IMR-90 (cell line): ENCODE results near the gene CEP72. TPM values are rescaled to one million over a fixed set of nuclear protein-coding genes. Genes with fewer than 3 reads are reported as not detected.

Experiments
- ATAC-seq: fragments of 200-7000 bp; cut with Tn5 transposase; 2 replicates; pipeline ENCODE4 v1.9.1; 2020; ENCODE audit warnings: low read depth, mild to moderate bottlenecking, moderate library complexity
- BruUV-seq: library from RNA; stranded (reverse); fragments of 400-500 nt; replicated peaks from 2 replicates; lab custom pipeline; 2021; lab: Mats Ljungman, UMichigan
- CTCF ChIA-PET: fragments of 300-600 bp; formaldehyde crosslinking; extraction: SDS; loops from one replicate; lab custom pipeline; 2021; ENCODE audit warnings: antibody characterized with exemption; lab: Yijun Ruan, JAX
- POLR2A ChIA-PET: fragments of 300-600 bp; sonication (Branson Sonifier 250); formaldehyde crosslinking; loops from one replicate; lab custom pipeline; 2022; ENCODE audit warnings: antibody characterized with exemption; ENCODE audit not compliant: unreplicated experiment; lab: Charles Lee
- DNase-seq: peaks from one replicate; pipeline ENCODE4 v3.0.0; 2013
- H2AFZ ChIP-seq: replicated peaks from 2 replicates; pipeline ENCODE3; 2013; ENCODE audit warnings: low read length, mild to moderate bottlenecking; ENCODE audit not compliant: poor library complexity
- H2AK5ac ChIP-seq: 2 replicates; pipeline ENCODE4 v1.6.1; 2013; ENCODE audit warnings: low read depth, low read length, inconsistent platforms
- H2AK9ac ChIP-seq: replicated peaks from 2 replicates; pipeline ENCODE3; 2013; ENCODE audit warnings: mild to moderate bottlenecking, low read depth, low read length, moderate library complexity; ENCODE audit not compliant: poor library complexity
- H2BK120ac ChIP-seq: 2 replicates; pipeline ENCODE4 v1.6.1; 2013; ENCODE audit warnings: low read depth, low read length, inconsistent platforms
- H2BK15ac ChIP-seq: 3 replicates; pipeline ENCODE4 v1.6.1; 2013; ENCODE audit warnings: low read depth, low read length, inconsistent platforms
- H2BK20ac ChIP-seq: 2 replicates; pipeline ENCODE4 v1.6.1; 2013; ENCODE audit warnings: low read depth, mild to moderate bottlenecking, inconsistent platforms, low read length, moderate library complexity
- H2BK5ac ChIP-seq: 2 replicates; pipeline ENCODE4 v1.6.1; 2013; ENCODE audit warnings: mild to moderate bottlenecking, low read depth, low read length, inconsistent platforms; ENCODE audit not compliant: poor library complexity, severe bottlenecking
- H3K14ac ChIP-seq: replicated peaks from 2 replicates; pipeline ENCODE4 v1.6.1; 2013; ENCODE audit warnings: low read depth, low read length, inconsistent platforms
- H3K18ac ChIP-seq: 2 replicates; pipeline ENCODE4 v1.6.1; 2013; ENCODE audit warnings: low read depth, low read length, control low read depth
- H3K23ac ChIP-seq: 2 replicates; pipeline ENCODE4 v1.6.1; 2013; ENCODE audit warnings: low read depth, low read length, inconsistent platforms
- H3K27ac ChIP-seq: 2 replicates; pipeline ENCODE4 v1.5.1; 2013; ENCODE audit warnings: mild to moderate bottlenecking, control low read depth, low read length; ENCODE audit not compliant: insufficient read depth
- H3K27me3 ChIP-seq: 2 replicates; pipeline ENCODE4 v1.6.1; 2013; ENCODE audit warnings: low read length; ENCODE audit not compliant: control insufficient read depth, insufficient read depth
- H3K36me3 ChIP-seq: 2 replicates; pipeline ENCODE4 v1.6.1; 2013; ENCODE audit warnings: low read length, mixed read lengths; ENCODE audit not compliant: control insufficient read depth, insufficient read depth
- H3K4ac ChIP-seq: 2 replicates; pipeline ENCODE4 v1.6.1; 2013; ENCODE audit warnings: low read depth, low read length, inconsistent platforms
- H3K4me1 ChIP-seq: 2 replicates; pipeline ENCODE4 v1.6.1; 2013; ENCODE audit warnings: low read length, mixed read lengths; ENCODE audit not compliant: control insufficient read depth, insufficient read depth
- H3K4me2 ChIP-seq: 2 replicates; pipeline ENCODE4 v1.6.1; 2013; ENCODE audit warnings: low read depth, mild to moderate bottlenecking, control low read depth, low read length, moderate library complexity
- H3K4me3 ChIP-seq: 2 replicates; pipeline ENCODE4 v1.5.1; 2013; ENCODE audit warnings: low read depth, mild to moderate bottlenecking, control low read depth, low read length, moderate library complexity; ENCODE audit not compliant: insufficient read depth
- H3K56ac ChIP-seq: 2 replicates; pipeline ENCODE4 v1.6.1; 2013; ENCODE audit warnings: low read length, inconsistent platforms; ENCODE audit not compliant: insufficient read depth; ENCODE audit errors: extremely low read depth
- H3K79me1 ChIP-seq, 2 experiments: 2 replicates each; pipeline ENCODE4 v1.6.1; 2013; ENCODE audit warnings: low read length in 2 of 2, inconsistent platforms in 1 of 2, low read depth in 1 of 2
- H3K9ac ChIP-seq: 2 replicates; pipeline ENCODE4 v1.6.1; 2013; ENCODE audit warnings: low read depth, low read length, control low read depth
- H3K9me1 ChIP-seq: 2 replicates; pipeline ENCODE4 v1.6.1; 2013; ENCODE audit warnings: low read length, inconsistent platforms; ENCODE audit not compliant: insufficient read depth
- H3K9me3 ChIP-seq: 2 replicates; pipeline ENCODE4 v1.6.1; 2013; ENCODE audit warnings: low read length; ENCODE audit not compliant: control insufficient read depth, insufficient read depth
- H4K20me1 ChIP-seq: 2 replicates; pipeline ENCODE4 v1.6.1; 2013; ENCODE audit warnings: low read length, inconsistent platforms; ENCODE audit not compliant: insufficient read depth
- H4K5ac ChIP-seq: 2 replicates; pipeline ENCODE4 v1.6.1; 2013; ENCODE audit warnings: mild to moderate bottlenecking, low read depth, low read length, control low read depth
- H4K8ac ChIP-seq, 2 experiments: 2 replicates each; pipeline ENCODE4 v1.6.1; 2013; ENCODE audit warnings: low read depth in 2 of 2, low read length in 2 of 2, control low read depth in 1 of 2, inconsistent platforms in 1 of 2
- H4K91ac ChIP-seq: 2 replicates; pipeline ENCODE4 v1.6.1; 2013; ENCODE audit warnings: low read depth, low read length, inconsistent platforms; ENCODE audit not compliant: insufficient read depth
- BHLHE40 ChIP-seq: fragments of 150-350 bp; IDR thresholded peaks from 2 replicates; pipeline ENCODE4 v1.6.1; 2016; ENCODE audit warnings: mild to moderate bottlenecking, low read depth, low read length
- CEBPB ChIP-seq: IDR thresholded peaks from 2 replicates; pipeline ENCODE4 v1.6.1; 2012; ENCODE audit warnings: low read depth, low read length, improper control_type of control experiment
- CHD1 ChIP-seq: IDR thresholded peaks from 2 replicates; pipeline ENCODE4 v1.6.1; 2012; ENCODE audit warnings: low read depth, low read length, improper control_type of control experiment
- CTCF ChIP-seq: conservative IDR thresholded peaks from 2 replicates; pipeline ENCODE4 v1.5.1; 2012; ENCODE audit warnings: mild to moderate bottlenecking, low read depth, low read length, improper control_type of control experiment
- ELK1 ChIP-seq: fragments of 150-350 bp; IDR thresholded peaks from 2 replicates; pipeline ENCODE4 v1.6.1; 2016; ENCODE audit warnings: low read depth, mild to moderate bottlenecking, low read length, moderate library complexity, borderline replicate concordance
- FOS ChIP-seq: fragments of 150-350 bp; IDR thresholded peaks from 2 replicates; pipeline ENCODE4 v1.6.1; 2016; ENCODE audit warnings: low read depth, low read length
- MAFK ChIP-seq: IDR thresholded peaks from 2 replicates; pipeline ENCODE4 v1.6.1; 2012; ENCODE audit warnings: low read depth, low read length, improper control_type of control experiment
- MAZ ChIP-seq: IDR thresholded peaks from 2 replicates; pipeline ENCODE4 v1.6.1; 2012; ENCODE audit warnings: low read depth, mild to moderate bottlenecking, low read length, improper control_type of control experiment, moderate library complexity, borderline replicate concordance
- NFE2L2 ChIP-seq: fragments of 150-350 bp; IDR thresholded peaks from 2 replicates; pipeline ENCODE4 v1.6.1; 2016; ENCODE audit warnings: low read depth, mild to moderate bottlenecking, low read length
- POLR2A ChIP-seq: IDR thresholded peaks from 2 replicates; pipeline ENCODE4 v1.6.1; 2012; ENCODE audit warnings: mild to moderate bottlenecking, low read depth, low read length
- RAD21 ChIP-seq: IDR thresholded peaks from 2 replicates; pipeline ENCODE4 v1.6.1; 2012; ENCODE audit warnings: low read length, improper control_type of control experiment
- RCOR1 ChIP-seq: IDR thresholded peaks from 2 replicates; pipeline ENCODE4 v1.6.1; 2012; ENCODE audit warnings: mild to moderate bottlenecking, low read length, improper control_type of control experiment; ENCODE audit not compliant: insufficient replicate concordance
- RFX5 ChIP-seq: IDR thresholded peaks from 2 replicates; pipeline ENCODE4 v1.8.0; 2012; ENCODE audit warnings: low read depth, mild to moderate bottlenecking, low read length, moderate library complexity
- USF2 ChIP-seq: fragments of 150-350 bp; IDR thresholded peaks from 2 replicates; pipeline ENCODE4 v1.6.1; 2017; ENCODE audit warnings: mild to moderate bottlenecking, antibody characterized with exemption, low read length, low read depth
- WGBS, 2 experiments: methylation state at CpG; one replicate each; pipeline versions ENCODE4 v1.1.5 to v1.1.7; 2013; ENCODE audit warnings: missing lambda C conversion rate in 2 of 2; ENCODE audit not compliant: insufficient read length in 1 of 2; ENCODE audit errors: extremely low coverage in 2 of 2; 5-methylcytosine and 5-hydroxymethylcytosine counted together
- dilution Hi-C: fragments of 300-500 bp; cut with HindIII; formaldehyde crosslinking; loops from one replicate; pipeline ENCODE4 v1.14.3; 2018; ENCODE audit warnings: low sequenced_read_pairs; ENCODE audit not compliant: unreplicated experiment
- in situ Hi-C: fragments of 300-500 bp; cut with MboI; formaldehyde crosslinking; loops from 3 replicates; pipeline ENCODE4 v1.14.3; 2019; ENCODE audit warnings: low sequenced_read_pairs, inconsistent platforms, mixed read lengths
- intact Hi-C: fragments of 100-400 bp; cut with micrococcal nuclease; formaldehyde crosslinking; loops from 2 replicates; pipeline ENCODE4 v1.10.0; 2022
- polyA plus RNA-seq, 3 experiments: library from polyadenylated mRNA; depleted of rRNA; stranded (reverse); fragments of >200 nt; gene quantifications; 2 replicates each; pipeline ENCODE4 v1.2.3, GENCODE V29; 2012; ENCODE audit warnings: low replicate concordance in 1 of 3
- total RNA-seq: library from RNA; depleted of rRNA; stranded (reverse); fragments of >200 nt; gene quantifications from 2 replicates; pipeline ENCODE4 v1.2.3, GENCODE V29; 2012

CEP72 gene
- total and polyA plus RNA-seq, 2 of the 4 experiments (the other 2 are of a cell fraction): 2.9 to 4.3 TPM

- Histone ChIP-seq H2BK20ac (no peak overlapping the region), H3K9me3 (no peaks in the 10 kb centered on the region), H4K8ac (no peak overlapping the region), H3K4me2 (no peak overlapping the region), H3K4me3 (no peak overlapping the region), H2AFZ (no peak overlapping the region), H3K4ac (no peak overlapping the region), H4K91ac (no peak overlapping the region), H3K9me1 (no peaks in the 10 kb centered on the region), H3K9ac (no peak overlapping the region), H3K4me1 (no peaks in the 10 kb centered on the region), H3K36me3 (peaks cover 12% of the 10 kb centered on the region), H3K18ac (no peak overlapping the region), H3K23ac (no peak overlapping the region), H3K56ac (no peak overlapping the region), H3K14ac (no peak overlapping the region), H3K27me3 (no peaks in the 10 kb centered on the region), H2BK120ac (no peak overlapping the region), H4K5ac (no peak overlapping the region), H3K27ac (no peak overlapping the region), H2AK5ac (no peak overlapping the region), H2AK9ac (no peak overlapping the region), H2BK15ac (no peak overlapping the region), H4K20me1 (no peaks in the 10 kb centered on the region), H2BK5ac (no peak overlapping the region), H3K79me1 (no peaks in the 10 kb centered on the region; a peak in 1 of 4 replicates)
- ATAC-seq (no peak), DNase-seq (no peak)
- BruUV-seq: no TSS peak
- no peak for TF ChIP-seq ELK1
- no peak for TF ChIP-seq CTCF
- TF ChIP-seq POLR2A: no peak
- TF ChIP-seq RCOR1: no peak
- TF ChIP-seq RFX5: no peak
- no peak for TF ChIP-seq FOS
- no peak for TF ChIP-seq BHLHE40
- TF ChIP-seq MAFK: no peak
- no peak for TF ChIP-seq NFE2L2
- no peak for TF ChIP-seq MAZ
- TF ChIP-seq RAD21: no peak
- no peak for TF ChIP-seq CHD1
- TF ChIP-seq CEBPB: no peak
- TF ChIP-seq USF2: no peak
- dilution Hi-C loops: no loop called here
- ChIA-PET POLR2A (no interaction called here), CTCF (no interaction called here)
- in situ Hi-C loops: no loop called here
- 94% methylated on average over 12 of the region's 31 CpGs; no CpG with 5 or more reads in 1 of the 2 experiments for WGBS, 2 experiments
- intact Hi-C loops: no loop called here
These were observed 10.9 kb downstream of the CEP72 start for GRCh38 chr5:622946-623522.
